HG02981 (cell line): ENCODE results near the gene TSPO.
A peak's percentile ranks its signal among the peaks of the same experiment; 100 is the strongest.

Experiments used
- ATAC-seq: cut with Tn5 transposase; IDR thresholded peaks from one replicate; pipeline ENCODE4 v1.9.1; 2021; ENCODE audit warnings: mild to moderate bottlenecking, moderate library complexity; ENCODE audit not compliant: unreplicated experiment

Gene TSPO

GRCh38 chr22:43174941-43175531 lies 23.7 kb downstream of the TSPO start:
- no peak for ATAC-seq

DNA sequence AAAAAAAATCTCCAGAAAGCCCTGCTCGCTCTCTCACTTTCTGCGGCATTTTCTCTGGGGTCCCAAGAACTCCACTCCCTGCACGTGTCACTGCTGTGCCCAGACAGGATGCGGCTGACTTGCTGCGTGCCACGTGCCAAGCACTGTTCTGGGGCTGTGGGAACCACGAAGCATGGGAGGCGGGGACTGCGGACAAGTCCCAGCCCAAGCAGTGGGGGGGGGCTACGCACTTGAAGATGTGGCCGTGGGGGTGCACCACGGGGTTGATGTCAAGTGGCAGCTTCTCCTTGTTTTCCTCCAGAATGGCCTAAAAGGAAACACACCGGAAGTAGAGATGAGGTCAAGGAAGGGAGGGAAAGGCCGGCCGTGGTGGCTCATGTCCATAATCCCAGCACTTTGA lies 24.7 kb downstream of the TSPO start:
- no peak for ATAC-seq

DNA sequence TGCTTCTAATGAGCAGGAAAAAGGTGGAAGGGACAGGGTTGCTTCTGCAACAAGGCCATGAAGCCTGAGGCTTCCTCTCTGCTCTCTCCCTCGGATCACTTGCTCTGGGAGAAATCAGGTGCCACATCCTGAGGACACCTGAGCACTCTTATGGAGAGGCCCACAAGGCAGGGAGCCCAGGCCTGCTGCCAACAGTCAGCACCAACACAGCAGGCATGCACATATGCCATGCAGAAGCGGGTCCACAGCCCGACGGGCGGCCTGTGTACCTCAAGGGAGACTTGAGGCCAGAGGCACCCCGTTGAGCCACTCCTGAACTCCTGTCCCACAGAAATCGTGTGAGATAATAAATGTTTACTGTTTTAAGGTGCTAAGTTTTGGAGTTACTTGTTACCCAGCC lies 26.1 kb downstream of the TSPO start:
- ATAC-seq = no peak

GRCh38 chr22:43179146-43179910 lies 28.0 kb downstream of the TSPO start:
- no peak for ATAC-seq

DNA sequence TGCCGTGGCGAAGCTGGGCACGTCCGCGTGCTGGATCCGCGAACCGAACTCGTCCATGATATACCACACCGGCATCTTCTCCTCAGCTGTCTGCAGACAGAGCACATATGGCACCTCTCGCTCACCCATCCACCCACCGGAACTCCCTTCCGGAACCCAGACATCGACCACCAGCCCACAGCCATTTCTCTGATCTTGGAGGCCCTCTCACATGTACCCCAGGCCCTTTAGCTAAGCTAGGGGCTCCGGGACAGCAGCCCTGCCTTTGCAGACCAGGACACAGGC lies 28.5 kb downstream of the TSPO start:
- no peak for ATAC-seq

DNA sequence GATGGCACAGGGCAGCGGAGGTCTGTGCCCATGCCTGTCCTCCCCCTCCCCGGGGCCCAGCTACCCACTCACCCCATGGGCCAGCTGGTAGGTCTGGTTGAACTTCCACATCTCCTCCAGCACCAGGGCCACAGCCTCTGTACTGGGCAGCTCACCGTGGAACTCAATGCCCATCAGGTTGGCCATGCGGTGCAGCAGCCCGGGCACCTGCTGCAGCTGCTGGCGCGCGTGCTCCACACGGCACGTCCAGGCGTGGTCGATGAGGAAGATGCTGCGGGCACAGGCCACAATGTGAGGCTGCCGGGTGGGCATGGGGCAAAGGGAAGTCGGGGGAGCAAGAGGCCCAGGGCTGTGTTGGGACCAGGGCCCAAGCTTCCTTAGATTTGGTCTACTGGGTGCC lies 29.3 kb downstream of the TSPO start:
- no peak for ATAC-seq

DNA sequence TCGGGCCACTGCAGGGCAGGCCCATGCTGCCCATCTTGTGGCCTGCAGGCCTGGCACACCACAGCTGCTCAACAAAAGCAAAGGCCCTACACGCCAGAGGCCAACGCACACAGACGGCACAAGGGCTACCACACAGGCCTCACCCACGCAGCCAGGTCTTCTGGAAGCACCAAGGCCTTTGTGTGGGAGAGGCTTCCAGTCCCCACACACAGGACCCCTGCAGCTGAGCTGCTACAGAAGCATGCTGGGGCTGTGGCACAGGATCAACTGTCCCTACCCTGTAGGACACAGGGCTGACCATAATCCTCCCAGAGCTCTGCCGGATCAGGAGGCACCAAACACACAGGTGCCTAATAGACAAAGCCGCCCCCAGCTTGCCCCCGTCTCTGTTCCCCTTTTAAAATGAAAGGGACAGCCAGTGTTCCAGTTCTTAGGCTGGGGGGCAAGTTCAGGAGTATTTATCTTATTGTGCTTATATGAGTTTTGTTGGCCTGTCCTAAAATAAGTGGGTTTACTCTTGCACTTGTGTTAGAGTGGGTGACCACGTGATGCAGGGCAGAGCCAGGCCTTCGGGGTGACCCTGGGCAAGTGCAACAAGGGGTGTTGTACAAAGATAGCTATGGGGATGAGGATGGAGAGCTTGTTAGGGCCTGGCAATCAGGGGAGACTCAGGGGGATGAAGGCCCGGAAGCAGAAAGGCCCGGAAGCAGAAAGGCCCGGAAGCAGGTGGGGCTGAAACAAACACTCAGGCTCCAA lies 30.1 kb downstream of the TSPO start:
- ATAC-seq = no peak

- no peak for ATAC-seq
These were observed 30.8 kb downstream of the TSPO start for GRCh38 chr22:43182118-43182517.

DNA sequence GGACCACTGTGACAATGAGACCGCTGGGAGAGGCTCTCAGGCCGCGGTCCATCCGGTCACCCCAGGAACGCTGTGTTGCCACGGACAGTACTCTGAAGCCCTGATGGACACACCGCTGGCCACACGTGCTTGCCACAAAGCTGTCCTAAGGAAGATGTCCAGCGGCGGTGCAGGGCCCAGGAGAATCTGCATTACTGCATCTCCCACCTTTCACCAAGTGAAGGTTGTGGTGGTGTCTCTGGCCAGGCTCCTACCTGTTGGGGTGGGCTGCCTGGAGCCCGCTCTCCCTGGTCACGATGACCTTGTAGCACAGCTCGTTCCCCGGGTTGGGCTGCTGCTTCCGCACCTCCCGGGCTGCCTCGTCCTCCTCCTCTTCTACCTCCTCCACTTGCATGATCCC lies 31.4 kb downstream of the TSPO start:
- ATAC-seq = no peak

DNA sequence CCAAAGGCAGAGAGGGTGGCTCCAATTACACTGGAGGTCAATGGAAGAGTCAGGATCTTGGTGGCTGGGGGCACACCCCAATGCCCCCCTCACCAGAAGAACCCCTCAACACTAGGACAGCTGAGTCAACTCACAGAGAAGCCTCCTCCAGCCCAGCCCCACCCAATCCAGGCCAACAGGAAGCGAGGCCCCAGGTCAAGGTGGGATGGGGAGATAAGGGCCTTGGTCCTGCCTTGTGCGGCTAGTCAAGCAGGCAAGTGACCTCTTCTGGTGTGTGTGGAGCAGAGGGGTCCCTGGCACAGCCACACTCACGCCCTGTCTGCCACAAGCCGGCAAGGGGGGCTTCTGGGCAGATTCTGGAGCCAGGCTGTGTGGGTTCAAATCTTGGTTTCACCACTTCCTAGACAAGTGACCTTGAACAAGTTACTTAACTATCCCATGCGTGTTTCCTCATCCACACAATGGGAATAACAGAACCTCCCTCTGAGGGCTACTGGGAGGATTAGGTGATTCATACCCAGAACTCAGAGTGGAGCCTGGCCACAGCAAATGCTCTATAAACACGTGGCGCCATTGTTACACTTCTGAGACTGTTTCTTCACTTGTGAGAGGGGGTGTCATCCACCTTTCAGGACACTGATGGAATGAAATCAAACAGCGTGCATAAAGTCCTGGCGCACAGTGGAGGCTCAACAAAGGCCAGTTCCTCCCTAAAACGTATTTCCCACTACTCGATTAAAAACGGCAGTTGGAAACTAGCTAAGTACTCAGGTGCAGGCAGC lies 32.3 kb downstream of the TSPO start:
- ATAC-seq = no peak

- no peak for ATAC-seq
These were observed 34.5 kb downstream of the TSPO start for GRCh38 chr22:43185860-43186261.

- peak; percentile 43 for ATAC-seq
These were observed 35.2 kb downstream of the TSPO start, which contains the start of gene TTLL12 for GRCh38 chr22:43186272-43187170. TSS of gene TTLL12 (minus strand) at chr22:43187134. CDS start at chr22:43187069, 65 bp downstream.

- peak; percentile 84 for ATAC-seq
These were observed 36.1 kb downstream of the TSPO start for GRCh38 chr22:43187171-43188099.

DNA sequence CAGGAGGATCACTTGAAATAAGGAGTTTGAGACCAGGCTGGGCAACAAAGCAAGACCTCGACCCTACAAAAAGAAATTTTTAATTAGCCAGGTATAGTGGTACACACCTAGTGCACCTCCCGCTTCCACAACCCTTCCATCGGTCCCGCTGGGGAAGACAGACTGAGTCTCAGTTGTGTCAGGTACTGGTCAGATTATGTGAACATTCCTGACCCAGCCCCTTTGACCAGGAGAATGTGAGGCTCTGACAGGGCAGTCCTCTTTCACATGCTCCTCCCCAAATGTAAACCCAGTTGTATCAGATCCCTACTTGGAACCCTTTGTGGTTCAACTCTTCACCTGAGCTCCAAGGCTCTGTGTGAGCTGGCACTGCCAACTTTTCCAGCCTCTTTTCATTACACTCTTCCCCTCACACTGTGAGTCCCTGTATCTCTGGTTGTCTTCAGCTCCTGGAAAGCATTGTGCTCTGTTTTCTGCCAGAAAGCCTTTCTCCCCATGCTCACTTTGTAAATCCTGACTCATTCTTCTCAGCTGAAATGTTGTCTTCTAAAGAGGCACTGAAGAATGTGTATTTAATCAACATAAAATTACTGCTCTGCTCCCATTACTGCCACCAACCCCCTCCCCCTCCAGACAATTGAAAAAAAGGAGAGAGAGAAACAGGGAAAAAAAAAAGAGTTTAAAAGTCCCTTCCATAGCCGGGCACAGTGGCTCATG lies 37.6 kb downstream of the TSPO start:
- ATAC-seq = no peak

- ATAC-seq = no peak
These were observed 40.5 kb downstream of the TSPO start for GRCh38 chr22:43191831-43192230.

GRCh38 chr22:43197271-43197941 lies 46.0 kb downstream of the TSPO start:
- ATAC-seq = no peak

- ATAC-seq = no peak
These were observed 46.8 kb downstream of the TSPO start for GRCh38 chr22:43198126-43198525.

DNA sequence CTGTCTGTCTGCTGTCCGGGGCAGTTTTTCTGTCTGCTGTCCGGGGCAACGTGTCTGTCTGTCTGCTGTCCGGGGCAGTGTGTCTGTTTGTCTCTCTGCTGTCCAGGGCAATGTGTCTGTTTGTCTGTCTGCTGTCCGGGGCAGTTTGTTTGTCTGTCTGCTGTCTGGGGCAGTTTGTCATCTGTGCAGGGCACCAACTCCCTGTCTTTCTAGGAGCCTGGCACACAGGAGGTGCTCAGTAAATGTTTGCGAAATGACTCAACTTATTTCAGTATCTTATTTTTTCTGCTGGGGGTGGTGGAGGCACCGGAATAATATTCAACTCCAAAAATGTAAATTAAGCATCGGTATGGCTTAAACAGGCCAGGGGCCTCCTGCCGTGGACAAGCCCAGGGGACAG lies 47.6 kb downstream of the TSPO start:
- no peak for ATAC-seq
